Fibroblast of peridontal ligament (primary cell): ENCODE measurements around the gene SOX18.
"Not testable (repeated sequence)": the region's sequence is repeated elsewhere in the genome, so short reads cannot be mapped to it uniquely, and the experiment has no call there.

Source experiments
- DNase-seq: peaks from one replicate; pipeline ENCODE4 v3.0.0-alpha.2; 2010; ENCODE audit errors: extremely low read depth

Gene SOX18

DNA sequence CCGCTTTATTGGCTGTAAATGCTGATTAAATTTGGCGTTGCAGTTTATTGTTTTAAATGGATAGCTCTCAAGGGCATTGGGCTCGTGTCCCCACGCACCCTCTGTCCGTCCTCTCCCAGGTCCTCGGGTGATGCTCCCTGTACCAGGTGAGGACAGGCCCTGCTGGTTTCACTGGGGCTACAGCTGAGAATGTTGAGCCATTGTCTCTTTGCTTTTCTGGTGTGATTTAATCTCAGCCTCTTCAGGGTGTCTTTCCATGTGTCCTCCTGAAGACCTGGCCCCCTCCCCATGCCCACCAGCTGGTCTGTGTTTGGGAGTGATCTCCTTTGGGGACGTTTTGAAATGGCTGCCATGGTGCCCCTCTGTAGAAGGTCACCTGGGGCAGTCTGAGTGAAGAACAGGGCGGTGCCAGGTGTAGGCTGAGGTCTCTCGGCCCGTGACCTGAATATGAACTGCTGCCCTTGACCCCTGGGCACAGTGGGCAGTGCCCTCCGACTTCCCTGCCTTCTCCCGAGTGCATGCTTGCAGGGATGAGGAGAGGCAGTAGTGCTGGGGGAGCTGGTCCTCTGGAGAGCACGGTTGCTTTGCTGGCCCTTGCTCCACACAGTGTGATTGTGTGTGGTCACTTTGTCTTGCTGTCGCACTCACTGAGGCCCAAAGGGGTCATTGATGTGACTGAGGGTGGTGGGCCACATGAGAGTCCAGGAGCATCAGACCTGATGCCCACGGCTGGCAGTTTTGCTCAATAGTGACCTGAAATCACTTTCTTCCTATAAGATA, 25.9 kb downstream of the SOX18 start:
- DNase-seq = no peak

- DNase-seq = no peak
These were observed 26.6 kb downstream of the SOX18 start for GRCh38 chr20:64022671-64023360.

GRCh38 chr20:64021124-64021975, 28.1 kb downstream of the SOX18 start:
- no peak for DNase-seq

GRCh38 chr20:64015635-64016034, 33.8 kb downstream of the SOX18 start:
- no peak for DNase-seq

GRCh38 chr20:64012385-64013154, 36.9 kb downstream of the SOX18 start:
- DNase-seq = not testable (repeated sequence)

DNA sequence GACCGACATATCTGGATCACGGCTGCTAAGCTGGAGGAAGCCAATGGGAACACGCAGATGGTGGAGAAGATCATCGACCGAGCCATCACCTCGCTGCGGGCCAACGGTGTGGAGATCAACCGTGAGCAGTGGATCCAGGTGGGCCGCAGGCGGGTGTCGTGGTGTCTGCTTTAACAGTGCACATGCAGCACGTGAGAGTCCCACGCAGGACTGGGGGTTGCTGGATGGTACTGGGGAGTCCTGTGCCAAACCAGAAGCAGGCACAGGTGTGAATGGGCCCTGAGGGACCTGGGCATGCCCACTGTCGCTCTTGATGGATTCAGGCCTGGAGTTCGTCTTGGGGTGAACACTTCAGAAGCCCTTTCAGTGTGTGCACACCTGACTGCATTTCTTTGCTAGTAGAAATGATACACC, 38.1 kb downstream of the SOX18 start:
- no peak for DNase-seq

DNA sequence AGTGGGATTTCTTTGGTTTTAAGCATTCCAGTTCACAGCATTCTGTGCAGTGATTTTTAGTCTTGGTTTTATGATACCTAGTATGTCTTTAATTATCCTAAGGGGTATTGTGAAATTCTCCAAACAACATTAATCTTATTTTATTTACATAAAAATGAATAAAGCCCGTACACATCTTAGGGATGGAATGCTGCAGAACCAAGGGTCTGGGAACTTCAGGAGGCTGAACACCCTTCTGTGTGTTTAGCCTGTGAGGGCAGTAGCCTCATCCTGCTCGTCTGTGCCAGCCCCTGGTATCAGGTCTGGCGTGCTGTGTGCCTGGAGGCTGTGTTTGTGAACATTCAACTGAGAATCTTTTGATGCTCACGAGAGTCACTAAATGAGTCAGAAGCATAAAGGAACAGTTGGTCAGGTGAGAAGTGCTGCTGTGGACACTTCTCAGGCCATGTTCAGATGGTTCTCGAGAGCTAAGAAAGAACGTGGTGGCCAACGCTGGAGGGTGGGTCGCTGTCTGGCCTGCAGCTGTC, 38.7 kb downstream of the SOX18 start:
- DNase-seq = peak; percentile 14

- DNase-seq = no peak
These were observed 39.5 kb downstream of the SOX18 start for GRCh38 chr20:64009811-64010387.

- DNase-seq = no peak
These were observed 42.5 kb downstream of the SOX18 start for GRCh38 chr20:64006902-64007301.

DNA sequence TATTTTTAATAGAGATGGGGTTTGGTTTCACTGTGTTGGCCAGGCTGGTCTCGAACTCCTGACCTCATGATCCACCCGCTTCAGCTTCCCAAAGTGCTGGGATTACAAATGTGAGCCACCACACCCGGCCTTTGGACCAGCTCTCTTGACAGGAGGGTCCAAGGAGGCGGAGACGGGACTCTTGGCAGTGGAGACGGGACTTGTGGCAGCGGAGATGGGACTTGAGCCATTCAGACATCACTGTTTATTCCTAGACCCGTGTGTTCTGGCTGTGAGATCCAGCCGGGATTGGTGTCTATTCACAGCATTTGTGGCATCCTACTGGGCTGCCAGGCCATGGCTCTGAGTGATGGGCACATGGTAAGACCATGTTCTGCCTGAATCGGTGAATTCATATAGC, 42.9 kb downstream of the SOX18 start:
- no peak for DNase-seq

GRCh38 chr20:64005394-64005793, 44.0 kb downstream of the SOX18 start:
- no peak for DNase-seq

GRCh38 chr20:64003960-64004725, 45.3 kb downstream of the SOX18 start:
- DNase-seq = no peak

GRCh38 chr20:64001607-64002011, 47.8 kb downstream of the SOX18 start:
- no peak for DNase-seq

- no peak for DNase-seq
These were observed 48.5 kb downstream of the SOX18 start for GRCh38 chr20:64000906-64001305.
